Pancreas (tissue), 10 donors: Measurements from ENCODE around the gene UBAP2. TPM values are rescaled to one million over a fixed set of nuclear protein-coding genes. Genes with fewer than 3 reads are reported as not detected.

ENCODE experiments used
- ATAC-seq, 4 donors: fragments of 200-7000 bp; cut with Tn5 transposase; one replicate each; pipeline versions ENCODE4 v1.8.0 to v1.9.1; 2020; ENCODE audit warnings: mild to moderate bottlenecking in 4 of 4, moderate library complexity in 4 of 4
- DNase-seq, 6 donors: peaks; one replicate each; pipeline ENCODE4 v3.0.0-alpha.2; 2020
- FAIRE-seq: peaks from 2 replicates; lab custom pipeline; 2012; peaks lifted over from hg19 to GRCh38; lab: Jason Lieb, UNC
- H3K27ac ChIP-seq, 4 donors: fragments of 200-600 bp; sonication (generic); 1 replicate in 3 of 4; 2 replicates in 1 of 4; pipeline versions ENCODE4 v1.5.0 to v1.8.0; 2020
- H3K27me3 ChIP-seq, 4 donors: fragments of 200-600 bp; one replicate each; pipeline ENCODE4 v1.8.0; 2021
- H3K36me3 ChIP-seq, 3 donors: fragments of 200-600 bp; sonication (generic) in 1 of 3; one replicate each; pipeline versions ENCODE4 v1.5.0 to v1.8.0; 2020 to 2021
- H3K4me1 ChIP-seq, 3 donors: fragments of 200-600 bp; one replicate each; pipeline ENCODE4 v1.8.0; 2021
- H3K4me3 ChIP-seq, 4 donors: fragments of 200-600 bp; sonication (generic) in 2 of 4; one replicate each; pipeline versions ENCODE4 v1.5.0 to v1.8.0; 2020 to 2021
- H3K9me3 ChIP-seq, 4 donors: fragments of 200-600 bp; one replicate each; pipeline ENCODE4 v1.8.0; 2021
- CTCF ChIP-seq, 4 donors: fragments of 200-600 bp; sonication (generic) in 3 of 4; IDR thresholded peaks; one replicate each; pipeline versions ENCODE4 v1.5.0 to v1.8.0; 2021; ENCODE audit warnings: antibody characterized with exemption in 4 of 4
- WGBS, 2 donors: extraction: QIAGEN DNeasy Blood & Tissue Kit; methylation state at CpG; one replicate each; pipeline ENCODE4 v1.1.7; 2013; 5-methylcytosine and 5-hydroxymethylcytosine counted together
- intact Hi-C, 3 donors: fragments of 100-400 bp; cut with DNase I; formaldehyde crosslinking; loops; one replicate each; pipeline versions ENCODE4 v1.11.1 to v1.14.2; 2022
- polyA plus RNA-seq, 2 donors: library from polyadenylated mRNA; stranded (reverse); fragments of 200-250 nt; gene quantifications; one replicate each; pipeline ENCODE4 v1.2.3, GENCODE V29; 2013
- total RNA-seq, 6 donors: library from RNA; stranded (reverse); fragmentation: NEBNext Ultra II Directional in 4 of 6; extraction: Animal tissue kit (Norgen Biotek cat#: 25700) in 4 of 6; gene quantifications; one replicate each; pipeline versions ENCODE4 v1.2.1 to v1.2.4, GENCODE V29; 2021 to 2023
- donor health status: healthy with polysubstance abuse.
- donor health status: DM: no; HTN: no; CAD: no; lungs with moderate emphysema.
- donor health status: DM: no; HTN: no; CAD: no.
- donor health status: control.
- donor health status: control.
- donor health status: Bipolar disorder and iron deficiency.
- donor health status: DM: yes; HTN: yes; CAD: no.
- donor health status: DM: no; HTN: no; CAD: no.
- donor health status: DM: no; HTN: no; CAD: no.
- donor health status: DM: yes; HTN: yes; CAD: no.

Gene UBAP2
- total and polyA plus RNA-seq, 8 donors: 10.3 to 22.8 (median 13.6) TPM

- no peak for DNase-seq
- no peaks in the 10 kb centered on the region for H3K9me3 ChIP-seq
- 0 to 35% methylated on average over 1 of the region's 1 CpG for WGBS, 2 donors
- FAIRE-seq: no peak
- peaks cover 0 to 34% (median 16%) of the 10 kb centered on the region in 3 donors for H3K36me3 ChIP-seq
- H3K27me3 ChIP-seq: no peaks in the 10 kb centered on the region
- intact Hi-C loops: no loop called here
- peak in 2 of 4 donors; percentile 18 to 19 for ATAC-seq
- no peak overlapping the region for H3K4me3 ChIP-seq
- TF ChIP-seq CTCF (IDR thresholded peaks at IDR 0.05): no peak
- no peaks in the 10 kb centered on the region for H3K4me1 ChIP-seq
- no peak overlapping the region for H3K27ac ChIP-seq
Measured at GRCh38 chr9:34084562-34084961, 35.9 kb upstream of the UBAP2 start.

- ATAC-seq: no peak
- no peak overlapping the region for H3K27ac ChIP-seq
- FAIRE-seq: no peak
Measured at GRCh38 chr9:34079181-34079580, 30.5 kb upstream of the UBAP2 start.

GRCh38 chr9:34072868-34073590, 24.3 kb upstream of the UBAP2 start:
- no peak overlapping the region for H3K4me3 ChIP-seq
- TF ChIP-seq CTCF (IDR thresholded peaks at IDR 0.05): no peak
- H3K27ac ChIP-seq: peak overlapping the region; percentile 44 to 71 (median 53)
- H3K9me3 ChIP-seq: no peaks in the 10 kb centered on the region
- H3K4me1 ChIP-seq: peaks cover 14 to 40% (median 20%) of the 10 kb centered on the region in 3 donors
- no peaks in the 10 kb centered on the region for H3K27me3 ChIP-seq
- DNase-seq (peak in 3 of 6 donors; percentile 62 to 70 (median 63)), ATAC-seq (peak; percentile 88 to 95 (median 94)), FAIRE-seq (no peak)
- WGBS, 2 donors: 14 to 16% methylated on average over 5 of the region's 5 CpGs
- H3K36me3 ChIP-seq: no peaks in the 10 kb centered on the region
- intact Hi-C loops: no loop called here

More at GRCh38 chr9:34079181-34079580, 30.5 kb upstream of the UBAP2 start:
- no peak for TF ChIP-seq CTCF (IDR thresholded peaks at IDR 0.05)
- 77 to 83% methylated on average over 2 of the region's 2 CpGs for WGBS, 2 donors
- Histone ChIP-seq H3K9me3 (no peaks in the 10 kb centered on the region), H3K4me3 (no peak overlapping the region), H3K27me3 (no peaks in the 10 kb centered on the region), H3K4me1 (peaks cover 0 to 2% (median 0%) of the 10 kb centered on the region in 3 donors), H3K36me3 (no peaks in the 10 kb centered on the region)
- no peak for DNase-seq
- intact Hi-C loops: no loop called here

GRCh38 chr9:34072410-34072809, 23.7 kb upstream of the UBAP2 start:
- no peak overlapping the region for H3K4me3 ChIP-seq
- no peaks in the 10 kb centered on the region for H3K9me3 ChIP-seq
- no peaks in the 10 kb centered on the region for H3K36me3 ChIP-seq
- peak in 2 of 4 donors; percentile 18 to 29 for ATAC-seq
- H3K4me1 ChIP-seq: peaks cover 14 to 40% (median 20%) of the 10 kb centered on the region in 3 donors
- no peak for TF ChIP-seq CTCF (IDR thresholded peaks at IDR 0.05)
- DNase-seq: no peak
- no peak for FAIRE-seq
- H3K27me3 ChIP-seq: no peaks in the 10 kb centered on the region
- intact Hi-C loops: no loop called here
- peak overlapping the region; percentile 44 to 71 (median 53) for H3K27ac ChIP-seq
- 68 to 74% methylated on average over 2 of the region's 2 CpGs for WGBS, 2 donors
